ENCODE measurements around the gene GRK1.

The GRK1 gene

DNA sequence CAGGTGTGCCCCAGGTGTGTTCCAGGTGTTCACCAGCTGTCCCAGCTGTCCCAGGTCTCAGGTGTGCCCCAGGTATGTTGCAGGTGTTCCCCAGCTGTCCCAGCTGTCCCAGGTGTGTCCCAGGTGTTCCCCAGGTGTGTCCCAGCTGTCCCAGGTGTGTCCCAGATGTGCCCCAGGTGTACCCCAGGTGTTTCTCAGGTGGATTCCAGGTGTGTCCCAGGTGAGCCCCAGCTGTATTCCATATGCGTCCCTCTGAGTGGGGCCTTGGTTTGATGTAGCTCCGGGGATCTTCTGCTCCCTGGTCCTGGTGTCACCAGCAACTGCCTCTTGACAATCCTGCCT lies 719 bp upstream of the GRK1 start:
- DNase-seq = no peak

DNA sequence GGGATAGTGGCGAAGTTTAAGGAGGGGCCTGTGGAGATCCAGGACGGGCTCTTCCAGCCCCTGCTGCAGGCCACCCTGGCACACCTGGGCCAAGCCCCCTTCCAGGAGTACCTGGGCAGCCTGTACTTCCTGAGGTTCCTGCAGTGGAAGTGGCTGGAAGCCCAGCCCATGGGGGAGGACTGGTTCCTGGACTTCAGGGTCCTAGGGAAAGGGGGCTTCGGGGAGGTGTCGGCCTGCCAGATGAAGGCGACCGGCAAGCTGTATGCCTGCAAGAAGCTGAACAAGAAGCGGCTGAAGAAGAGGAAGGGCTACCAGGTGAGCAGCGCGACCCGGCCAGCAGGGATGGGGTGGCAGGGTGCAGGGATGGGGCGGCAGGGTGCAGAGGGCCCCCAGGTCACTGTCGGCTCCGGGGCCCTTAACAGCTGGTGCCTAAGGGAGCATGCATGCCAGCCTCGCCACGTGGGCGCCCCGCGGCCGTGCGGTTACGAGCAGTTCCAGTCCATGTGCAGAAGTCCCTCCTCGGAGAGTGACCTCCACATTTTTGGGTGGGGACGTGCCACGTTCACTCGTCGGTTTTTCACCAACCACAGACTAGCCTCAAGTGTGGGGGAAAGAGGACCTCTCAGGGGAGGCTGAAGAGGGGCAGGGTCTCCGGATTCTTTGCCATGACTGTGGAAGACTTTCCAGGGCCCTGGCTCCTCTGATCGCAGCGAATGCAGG lies 912 bp downstream of the GRK1 start:
- DNase-seq = no peak

DNA sequence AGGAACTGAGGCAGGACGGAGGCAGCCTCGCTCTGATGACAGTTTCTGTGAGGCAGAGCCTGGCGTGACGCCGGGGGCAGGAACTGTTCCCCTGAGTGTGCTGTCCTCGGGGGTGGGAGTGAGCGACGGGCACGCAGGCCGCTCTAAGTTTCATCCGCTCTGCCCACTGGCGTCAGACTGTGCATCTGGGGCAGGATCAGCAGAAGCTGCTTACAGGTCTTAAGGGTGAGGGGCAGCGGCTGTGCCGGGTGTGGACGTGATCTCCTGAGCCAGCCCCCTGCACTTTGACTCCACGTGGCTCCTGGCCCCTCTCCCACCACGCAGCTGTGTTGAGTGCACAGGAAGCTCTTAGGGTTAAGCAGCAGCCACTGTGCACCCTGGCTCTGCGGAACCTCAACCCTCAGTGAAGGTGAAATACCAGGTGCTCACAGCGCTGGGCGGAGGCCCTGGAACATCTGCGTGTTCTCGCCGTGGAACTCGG lies 1.5 kb downstream of the GRK1 start:
- DNase-seq = no peak

DNA sequence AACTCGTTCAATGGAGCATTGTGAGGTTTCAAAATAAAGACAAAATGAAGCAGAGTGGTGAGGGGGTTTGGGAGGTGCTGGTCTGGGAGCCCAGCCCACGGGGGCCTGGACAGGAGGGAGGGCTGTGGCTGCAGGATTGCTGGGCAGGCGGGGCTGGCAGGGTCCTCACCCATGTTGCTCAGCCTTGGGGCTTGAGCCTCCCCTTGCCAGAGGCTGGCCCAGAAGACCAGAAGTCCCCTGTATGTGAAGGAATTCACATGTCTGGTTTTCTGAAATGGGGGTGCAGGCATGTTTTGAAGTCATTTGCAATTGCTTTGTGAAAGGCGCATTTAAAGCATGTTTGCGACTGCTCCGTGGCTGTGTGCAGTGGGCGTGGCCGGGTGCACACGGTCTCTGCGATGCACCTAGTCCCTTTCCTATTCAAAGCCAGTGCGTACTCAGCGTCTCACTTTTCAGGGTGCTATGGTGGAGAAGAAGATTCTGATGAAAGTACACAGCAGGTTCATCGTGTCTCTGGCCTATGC lies 2.3 kb downstream of the GRK1 start:
- DNase-seq = no peak

DNA sequence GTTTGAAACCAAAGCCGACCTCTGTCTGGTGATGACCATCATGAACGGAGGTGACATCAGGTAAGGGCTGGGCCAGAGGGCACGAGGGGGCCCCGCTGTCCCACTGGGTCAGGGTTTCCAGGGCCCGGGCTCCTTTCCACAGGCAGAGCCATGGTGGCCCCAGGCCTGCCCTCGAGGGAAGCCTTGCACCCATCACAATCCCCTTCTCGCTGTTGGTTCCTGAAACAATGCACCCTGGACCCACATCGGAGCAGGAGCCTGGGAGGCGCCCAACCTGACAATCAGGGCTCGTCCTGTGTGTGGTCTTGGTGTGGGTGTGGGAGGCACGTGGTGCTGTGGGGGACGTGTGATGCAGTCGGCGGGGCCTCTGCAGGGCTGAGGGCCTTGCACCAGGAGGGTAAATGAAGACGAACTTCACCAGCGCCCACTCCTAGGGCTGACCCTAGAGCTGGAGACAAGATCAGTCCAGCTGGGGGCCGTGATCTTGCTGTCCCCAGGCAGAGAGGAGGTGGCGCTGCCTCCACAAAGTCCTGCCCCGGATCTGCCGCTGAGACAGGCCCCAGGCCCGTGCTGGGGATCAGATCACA lies 2.8 kb downstream of the GRK1 start:
- DNase-seq = no peak

DNA sequence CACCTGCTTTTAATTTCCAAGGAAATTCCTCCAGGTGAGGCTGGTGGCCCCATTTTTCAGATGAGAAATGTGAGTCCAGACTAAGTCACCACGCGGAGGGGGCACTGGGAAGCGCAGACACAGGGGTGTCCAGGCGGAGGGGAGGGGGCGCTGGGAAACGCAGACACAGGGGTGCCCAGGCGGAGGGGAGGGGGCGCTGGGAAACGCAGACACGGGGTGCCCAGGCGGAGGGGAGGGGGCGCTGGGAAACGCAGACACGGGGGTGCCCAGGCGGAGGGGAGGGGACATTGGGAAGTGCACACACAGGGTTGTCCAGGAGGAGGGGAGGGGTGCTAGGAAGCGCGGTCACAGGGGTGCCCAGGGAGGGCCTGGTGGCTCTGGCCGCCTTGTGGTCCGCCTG lies 3.5 kb downstream of the GRK1 start:
- DNase-seq = no peak

DNA sequence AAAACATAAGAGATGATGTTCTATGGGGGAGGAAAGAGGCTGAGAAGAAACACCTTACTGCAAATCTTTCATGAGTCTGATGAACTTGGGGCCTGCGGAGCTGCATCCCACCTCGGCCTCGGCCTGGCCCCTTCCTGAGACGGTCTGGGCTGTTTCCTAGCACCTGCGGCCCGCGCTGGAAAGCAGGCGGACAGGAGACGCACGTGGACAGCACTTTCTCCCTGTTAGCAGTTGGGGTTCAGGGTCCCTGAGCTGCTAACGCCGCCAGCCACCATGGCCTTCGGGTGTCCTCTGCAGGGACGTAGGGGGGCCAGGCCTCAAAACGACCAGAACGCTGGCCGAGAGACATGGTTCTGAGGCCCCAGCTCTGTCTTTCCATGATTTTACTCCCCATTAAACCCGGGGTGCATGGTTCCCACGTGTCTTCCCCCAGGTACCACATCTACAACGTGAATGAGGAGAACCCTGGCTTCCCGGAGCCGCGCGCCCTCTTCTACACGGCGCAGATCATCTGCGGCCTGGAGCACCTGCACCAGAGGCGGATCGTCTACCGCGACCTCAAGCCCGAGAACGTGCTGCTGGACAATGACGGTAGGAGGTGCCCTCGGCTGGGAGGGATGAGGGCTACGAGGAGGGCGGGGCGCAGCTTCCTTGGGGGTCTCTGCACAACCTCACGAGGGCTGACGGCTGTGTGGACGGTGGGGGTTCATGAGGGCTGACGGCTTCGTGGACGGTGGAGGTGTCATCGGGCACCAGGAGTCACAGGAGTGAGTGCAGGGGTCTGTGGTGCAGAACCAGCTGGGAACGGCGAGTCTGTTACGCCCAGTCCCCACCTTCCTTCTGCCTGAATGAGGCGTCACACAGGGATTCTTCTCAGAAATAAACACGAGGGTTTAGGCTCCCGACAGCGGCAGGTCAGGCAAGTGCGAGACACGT lies 4.3 kb downstream of the GRK1 start:
- no peak for DNase-seq

DNA sequence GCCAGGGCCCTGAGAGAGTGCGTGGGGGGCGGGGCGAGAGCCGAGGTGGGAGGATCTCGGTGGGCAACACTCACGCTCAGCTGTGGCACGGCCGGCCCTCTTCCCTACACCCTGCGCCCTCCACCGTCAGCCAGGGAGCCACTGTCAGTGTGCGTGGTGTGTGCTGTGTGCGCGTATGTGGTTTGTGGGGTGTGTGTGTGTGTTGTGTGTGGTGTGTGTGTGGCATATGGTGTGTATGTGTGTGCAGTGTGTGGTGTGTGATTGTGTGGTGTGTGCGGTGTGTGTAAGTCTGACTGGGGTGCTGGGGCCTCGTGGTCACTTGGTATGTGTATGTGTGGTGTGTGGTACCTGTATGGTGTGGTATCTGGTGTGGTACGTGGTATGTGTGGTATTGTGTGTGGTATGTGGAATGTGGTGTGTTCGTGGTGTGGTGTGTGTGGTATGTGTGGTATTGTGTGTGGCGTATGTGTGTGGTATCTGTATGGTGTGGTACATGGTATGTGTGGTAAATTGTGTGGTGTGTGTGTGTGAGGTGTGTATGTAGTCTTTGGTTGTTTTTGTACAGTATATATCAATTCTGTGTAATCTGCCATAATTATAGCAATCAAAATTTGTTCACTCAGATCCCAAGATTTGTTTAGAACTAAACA lies 5.1 kb downstream of the GRK1 start:
- DNase-seq = no peak

DNA sequence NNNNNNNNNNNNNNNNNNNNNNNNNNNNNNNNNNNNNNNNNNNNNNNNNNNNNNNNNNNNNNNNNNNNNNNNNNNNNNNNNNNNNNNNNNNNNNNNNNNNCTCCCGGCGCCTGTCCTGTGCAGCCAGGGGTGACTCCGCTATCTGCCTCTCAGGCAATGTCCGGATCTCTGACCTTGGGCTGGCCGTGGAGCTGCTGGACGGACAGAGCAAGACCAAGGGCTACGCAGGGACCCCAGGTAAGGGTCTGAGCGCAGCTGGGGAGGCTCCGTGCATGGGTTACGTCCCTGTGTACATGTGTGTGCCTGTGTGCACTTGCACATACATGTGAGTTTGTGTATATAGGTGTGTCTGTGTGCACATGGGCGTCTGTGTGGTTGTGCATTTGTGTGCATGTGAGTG lies 55.9 kb downstream of the GRK1 start:
- no peak for DNase-seq

DNA sequence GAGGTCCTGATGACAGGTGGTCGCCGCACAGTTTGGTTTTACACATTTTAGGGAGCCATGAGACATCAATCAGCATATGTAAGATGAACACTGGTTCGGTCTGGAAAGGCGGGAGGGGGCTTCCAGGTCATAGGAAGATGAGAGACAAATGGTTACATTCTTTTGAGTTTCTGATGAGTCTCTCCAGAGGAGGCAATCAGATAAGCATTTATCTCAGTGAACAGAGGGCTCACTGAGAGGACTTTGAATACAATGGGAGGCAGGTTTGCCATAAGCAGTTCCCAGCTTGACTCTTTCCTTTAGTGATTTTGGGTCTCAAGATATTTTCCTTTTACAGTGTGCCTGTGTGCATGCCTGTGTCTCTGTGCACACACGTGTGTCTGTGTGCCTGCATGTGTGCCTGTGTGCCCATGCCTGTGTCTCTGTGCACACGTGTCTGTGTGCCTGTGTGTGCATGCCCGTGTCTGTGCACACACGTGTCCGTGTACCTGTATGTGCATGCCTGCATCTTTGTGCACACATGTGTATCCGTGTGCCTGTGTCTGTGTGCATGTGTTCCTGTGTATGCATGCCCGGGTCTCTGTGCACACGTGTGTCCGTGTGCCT lies 56.5 kb downstream of the GRK1 start:
- DNase-seq = no peak

DNA sequence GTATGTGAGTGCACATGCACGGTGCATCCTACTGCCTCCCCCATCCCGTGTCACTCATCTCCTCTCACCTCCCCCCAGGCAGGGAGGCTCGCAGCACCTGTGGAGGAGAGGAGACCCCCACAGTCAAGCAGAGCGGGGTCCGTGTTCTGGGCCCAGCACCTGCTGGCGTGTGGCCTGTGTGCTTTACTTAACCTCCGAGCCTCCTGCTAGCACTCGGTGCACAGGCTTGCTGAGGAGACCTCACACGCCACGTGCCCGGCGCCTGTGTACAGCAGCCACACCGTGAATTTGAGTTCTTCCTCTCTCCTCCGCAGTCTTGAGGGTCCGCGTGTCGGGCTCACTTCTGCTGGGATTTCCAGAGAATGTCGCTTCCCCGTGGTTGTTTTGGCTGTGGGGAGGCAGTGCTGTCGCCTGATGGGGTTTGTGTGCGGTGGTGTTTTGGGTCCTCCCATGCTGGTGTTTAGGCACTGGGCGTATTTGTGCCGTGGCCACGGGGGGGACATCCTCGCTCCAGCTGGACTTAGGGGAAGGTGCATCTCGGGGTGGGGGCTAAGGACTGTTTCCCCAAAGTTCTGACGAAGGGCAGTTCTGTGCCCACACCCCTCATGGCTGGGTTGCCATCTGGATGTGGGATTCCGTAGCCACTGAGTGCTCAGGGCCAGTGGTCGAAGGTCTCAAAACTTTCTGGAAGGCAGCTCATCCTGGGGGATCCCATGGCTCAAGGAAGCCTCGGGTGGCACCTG lies 57.2 kb downstream of the GRK1 start:
- no peak for DNase-seq

DNA sequence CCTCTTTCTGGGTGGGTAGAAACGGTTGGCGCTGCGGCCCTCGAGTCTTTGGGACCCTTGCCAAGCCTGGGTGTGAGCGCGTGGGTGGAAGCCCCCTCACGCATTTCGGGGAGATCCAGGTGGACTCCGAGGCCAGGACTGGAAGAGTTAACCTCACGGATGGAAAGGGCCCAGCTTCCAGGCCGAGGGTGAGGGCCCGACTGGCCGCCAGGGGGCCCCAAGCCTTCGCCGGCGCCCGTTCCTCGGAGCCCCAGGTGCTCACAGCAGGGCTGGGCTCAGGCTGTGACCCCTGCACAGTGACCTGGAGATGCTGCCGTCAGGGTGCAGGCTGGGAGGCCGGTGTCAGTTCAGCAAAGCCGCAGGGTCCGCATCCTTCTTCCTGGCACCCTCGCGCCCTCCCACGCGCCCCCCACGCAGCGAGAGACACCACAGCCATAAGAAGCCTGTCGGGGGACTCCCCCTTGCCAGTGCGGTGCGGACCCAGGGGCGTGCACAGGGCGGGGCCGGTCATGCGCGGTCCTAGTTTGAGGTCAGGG lies 57.8 kb downstream of the GRK1 start:
- peak; percentile 84 for DNase-seq

DNA sequence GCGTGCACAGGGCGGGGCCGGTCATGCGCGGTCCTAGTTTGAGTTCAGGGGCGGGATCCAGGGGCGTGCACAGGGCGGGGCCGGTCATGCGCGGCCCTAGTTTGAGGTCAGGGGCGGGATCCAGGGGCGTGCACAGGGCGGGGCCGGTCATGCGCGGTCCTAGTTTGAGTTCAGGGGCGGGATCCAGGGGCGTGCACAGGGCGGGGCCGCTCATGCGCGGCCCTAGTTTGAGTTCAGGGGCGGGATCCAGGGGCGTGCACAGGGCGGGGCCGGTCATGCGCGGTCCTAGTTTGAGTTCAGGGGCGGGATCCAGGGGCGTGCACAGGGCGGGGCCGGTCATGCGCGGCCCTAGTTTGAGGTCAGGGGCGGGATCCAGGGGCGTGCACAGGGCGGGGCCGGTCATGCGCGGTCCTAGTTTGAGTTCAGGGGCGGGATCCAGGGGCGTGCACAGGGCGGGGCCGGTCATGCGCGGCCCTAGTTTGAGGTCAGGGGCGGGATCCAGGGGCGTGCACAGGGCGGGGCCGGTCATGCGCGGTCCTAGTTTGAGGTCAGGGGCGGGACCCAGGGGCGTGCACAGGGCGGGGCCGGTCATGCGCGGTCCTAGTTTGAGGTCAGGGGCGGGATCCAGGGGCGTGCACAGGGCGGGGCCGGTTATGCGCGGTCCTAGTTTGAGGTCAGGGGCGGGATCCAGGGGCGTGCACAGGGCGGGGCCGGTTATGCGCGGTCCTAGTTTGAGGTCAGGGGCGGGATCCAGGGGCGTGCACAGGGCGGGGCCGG lies 58.5 kb downstream of the GRK1 start:
- peak; percentile 74 for DNase-seq

DNA sequence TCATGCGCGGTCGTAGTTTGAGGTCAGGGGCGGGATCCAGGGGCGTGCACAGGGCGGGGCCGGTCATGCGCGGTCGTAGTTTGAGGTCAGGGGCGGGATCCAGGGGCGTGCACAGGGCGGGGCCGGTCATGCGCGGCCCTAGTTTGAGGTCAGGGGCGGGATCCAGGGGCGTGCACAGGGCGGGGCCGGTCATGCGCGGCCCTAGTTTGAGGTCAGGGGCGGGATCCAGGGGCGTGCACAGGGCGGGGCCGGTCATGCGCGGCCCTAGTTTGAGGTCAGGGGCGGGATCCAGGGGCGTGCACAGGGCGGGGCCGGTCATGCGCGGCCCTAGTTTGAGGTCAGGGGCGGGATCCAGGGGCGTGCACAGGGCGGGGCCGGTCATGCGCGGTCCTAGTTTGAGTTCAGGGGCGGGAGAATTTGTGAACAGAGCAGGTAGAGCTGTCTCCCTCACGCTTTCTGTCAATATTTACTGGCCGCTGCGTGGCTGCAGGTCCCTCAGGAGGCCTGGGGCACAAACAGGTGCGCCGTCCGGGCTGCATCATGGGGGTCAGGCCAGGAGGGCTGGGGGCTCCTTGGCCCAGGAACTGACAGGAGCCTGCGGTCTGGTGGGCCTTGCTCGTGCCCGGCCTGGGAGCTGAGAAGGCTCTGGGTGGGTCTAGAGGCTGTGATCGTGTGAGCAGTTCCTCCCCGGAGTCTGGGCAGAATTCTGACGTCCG lies 59.2 kb downstream of the GRK1 start:
- peak; percentile 36 for DNase-seq

DNA sequence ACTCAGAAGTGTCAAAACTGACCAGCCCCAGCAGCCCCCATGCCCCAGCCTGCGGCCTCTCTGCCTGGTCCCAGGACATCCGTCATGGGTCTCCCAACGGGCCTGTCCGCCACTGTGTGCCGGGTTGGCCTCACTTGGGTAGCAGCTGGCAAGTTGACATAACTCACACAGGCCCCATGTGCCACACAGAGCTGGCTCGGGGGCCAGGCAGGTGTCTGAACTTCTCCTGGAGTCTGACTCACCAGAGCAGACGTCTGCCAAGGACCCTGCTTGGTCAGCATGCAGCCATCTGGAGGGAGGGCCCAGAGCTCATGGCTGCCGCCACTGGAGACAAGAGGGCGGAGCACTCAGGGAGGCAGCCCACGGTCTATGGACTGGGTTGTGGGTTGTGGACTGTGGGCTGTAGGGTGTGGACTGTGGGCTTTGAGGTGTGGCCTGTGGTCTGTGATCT lies 60.0 kb downstream of the GRK1 start:
- no peak for DNase-seq

DNA sequence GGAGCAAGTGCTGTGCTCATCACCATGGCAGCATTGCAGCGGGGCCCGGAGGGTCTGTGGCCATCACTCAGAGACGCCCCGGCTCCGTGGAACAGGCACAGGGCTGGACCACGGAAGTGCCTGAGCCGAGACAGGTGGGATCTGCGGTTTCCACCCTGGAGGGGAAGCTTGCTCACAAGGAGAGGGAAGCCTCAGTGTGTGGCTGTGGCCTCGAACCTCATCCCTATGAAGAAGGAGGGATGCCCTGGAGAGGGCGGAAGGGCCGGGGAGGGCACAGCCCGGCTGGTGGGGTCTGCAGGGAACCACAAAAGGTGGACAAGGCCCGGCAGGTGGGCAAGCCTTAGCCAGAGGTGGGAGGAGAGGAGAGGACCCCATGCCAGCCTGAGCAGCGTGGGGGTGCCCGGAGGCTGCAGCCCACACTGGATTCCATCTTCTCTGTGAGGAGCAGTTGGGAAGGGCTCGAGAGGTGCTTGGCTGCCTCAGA lies 61.6 kb downstream of the GRK1 start:
- no peak for DNase-seq

DNA sequence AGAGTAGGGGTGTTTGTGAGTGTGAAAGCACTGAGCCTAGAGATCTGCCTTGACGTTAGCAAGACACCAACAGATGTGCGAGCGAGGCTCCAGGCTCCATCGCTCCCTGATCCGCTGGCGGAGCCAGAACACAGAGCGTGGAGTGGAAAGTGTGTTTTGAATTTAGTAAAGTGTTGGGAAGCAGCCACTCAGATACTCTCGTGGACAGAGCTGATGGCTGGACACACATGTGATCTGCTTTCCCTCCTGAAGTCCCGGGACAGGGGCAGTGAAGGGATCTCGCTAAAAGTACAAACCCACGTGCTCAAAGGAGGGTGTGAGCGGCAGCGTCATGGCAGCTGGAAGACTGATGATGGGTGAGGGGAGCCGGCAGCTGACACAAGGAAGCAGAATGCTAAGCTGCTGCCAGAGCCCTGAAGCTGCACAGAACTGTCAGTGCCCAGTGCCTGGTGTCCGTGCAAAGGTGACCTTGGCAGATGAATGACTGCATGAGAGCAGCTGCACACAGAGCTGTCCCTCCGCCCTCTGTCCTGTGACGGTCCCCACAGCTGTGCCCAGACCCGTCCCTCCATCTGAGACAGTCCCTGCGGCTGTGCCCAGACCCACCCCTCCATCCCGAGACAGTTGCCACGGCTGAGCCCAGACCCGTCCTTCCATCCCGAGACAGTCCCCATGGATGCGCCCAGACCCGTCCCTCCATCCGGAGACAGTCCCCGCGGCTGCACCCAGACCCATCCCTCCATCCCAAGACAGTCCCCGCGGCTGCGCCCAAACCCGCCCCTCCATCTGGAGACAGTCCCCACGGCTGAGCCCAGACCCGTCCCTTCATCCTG lies 62.4 kb downstream of the GRK1 start:
- no peak for DNase-seq

DNA sequence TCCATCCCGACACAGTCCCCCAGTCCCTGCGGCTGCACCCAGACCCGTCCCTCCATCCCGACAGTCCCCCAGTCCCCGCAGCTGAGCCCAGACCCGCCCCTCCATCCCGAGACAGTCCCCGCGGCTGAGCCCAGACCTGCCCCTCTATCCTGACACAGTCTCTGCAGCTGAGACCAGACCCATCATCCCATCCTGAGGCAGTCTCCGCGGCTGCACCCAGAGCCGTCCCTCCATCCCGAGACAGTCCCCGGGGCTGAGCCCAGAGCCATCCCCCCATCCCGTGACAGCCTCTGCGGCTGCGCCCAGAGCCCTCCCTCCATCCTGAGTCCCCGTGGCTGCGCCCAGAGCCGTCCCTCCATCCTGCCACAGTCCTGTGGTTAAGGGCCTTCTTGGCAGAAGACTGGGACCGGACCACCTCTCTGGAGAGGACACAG lies 63.3 kb downstream of the GRK1 start:
- DNase-seq = no peak

DNA sequence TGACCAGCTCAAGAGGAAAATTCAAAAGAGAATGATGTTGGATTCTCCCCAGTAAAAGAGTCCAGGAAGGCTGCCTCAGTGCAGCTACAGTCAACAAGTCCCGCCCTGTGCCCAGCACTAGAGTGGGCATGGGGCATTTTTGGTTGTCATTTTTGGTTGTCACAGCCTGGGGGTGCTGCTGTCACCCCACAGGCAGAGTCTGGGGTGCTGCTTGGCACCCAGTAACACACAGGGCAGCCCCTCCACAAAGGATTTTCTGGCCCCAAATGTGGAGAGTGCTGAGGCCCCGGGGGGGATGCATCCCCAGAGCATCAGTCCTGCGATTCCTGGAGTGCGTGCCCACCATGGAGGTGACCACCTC lies 63.8 kb downstream of the GRK1 start:
- DNase-seq = no peak
